SK-N-SH (cell line): ENCODE measurements around the gene HDGF. TPM values are rescaled to one million over a fixed set of nuclear protein-coding genes. Genes with fewer than 3 reads are reported as not detected.

Experiments
- CTCF ChIA-PET: fragments of 300-600, 350-600 bp; formaldehyde crosslinking; extraction: SDS; loops from one replicate; lab custom pipeline; 2021; lab: Yijun Ruan, JAX
- POLR2A ChIA-PET: fragments of 350-600 bp; sonication (Branson Sonifier 250); formaldehyde crosslinking; extraction: SDS; loops from one replicate; lab custom pipeline; 2020; ENCODE audit warnings: antibody characterized with exemption, inconsistent platforms; lab: Yijun Ruan, JAX
- DNase-seq: peaks from one replicate; pipeline ENCODE4 v3.0.0; 2012
- H2AFZ ChIP-seq: fragments of 200-600 bp; sonication (generic); 2 replicates; pipeline ENCODE4 v1.8.1; 2016; ENCODE audit warnings: antibody characterized with exemption, mild to moderate bottlenecking, low read depth
- H3F3A ChIP-seq: fragments of 200-600 bp; sonication (generic); replicated peaks from 2 replicates; pipeline ENCODE3; 2016; ENCODE audit warnings: antibody characterized with exemption, mild to moderate bottlenecking; ENCODE audit not compliant: insufficient read depth
- H3K27ac ChIP-seq, 2 experiments: fragments of 200-500 bp in 1 of 2; fragments of 200-600 bp in 1 of 2; sonication (Bioruptor generic) in 1 of 2; sonication (generic), shearing (Covaris generic) in 1 of 2; 2 replicates each; pipeline versions ENCODE4 v1.5.1 to v1.6.1; 2014 to 2016; ENCODE audit warnings: low read depth in 2 of 2, inconsistent platforms in 1 of 2, low read length in 1 of 2, mild to moderate bottlenecking in 1 of 2, mixed read lengths in 1 of 2
- H3K27me3 ChIP-seq: fragments of 200-600 bp; sonication (generic), shearing (Covaris generic); 2 replicates; pipeline ENCODE4 v1.6.1; 2016; ENCODE audit warnings: mixed run types; ENCODE audit not compliant: insufficient read depth
- H3K36me3 ChIP-seq, 2 experiments: fragments of 200-500 bp in 1 of 2; fragments of 200-600 bp in 1 of 2; sonication (Bioruptor generic) in 1 of 2; sonication (generic) in 1 of 2; replicated peaks in 1 of 2; 2 replicates each; pipeline versions ENCODE3 to v1.5.1; 2014 to 2016; ENCODE audit warnings: low read length in 1 of 2, mild to moderate bottlenecking in 1 of 2; ENCODE audit not compliant: insufficient read depth in 2 of 2, control insufficient read depth in 1 of 2
- H3K4me1 ChIP-seq, 2 experiments: fragments of 200-500 bp in 1 of 2; fragments of 200-600 bp in 1 of 2; sonication (Bioruptor generic) in 1 of 2; sonication (generic), shearing (Covaris generic) in 1 of 2; 2 replicates each; pipeline versions ENCODE4 v1.5.1 to v1.6.1; 2014 to 2016; ENCODE audit warnings: low read depth in 1 of 2, low read length in 1 of 2, mixed run types in 1 of 2; ENCODE audit not compliant: insufficient read depth in 2 of 2, control insufficient read depth in 1 of 2
- H3K4me2 ChIP-seq: fragments of 200-600 bp; sonication (generic), shearing (Covaris generic); 2 replicates; pipeline ENCODE4 v1.6.1; 2017; ENCODE audit warnings: mixed run types
- H3K4me3 ChIP-seq, 2 experiments: fragments of 200-500 bp in 1 of 2; fragments of 200-600 bp in 1 of 2; sonication (Bioruptor generic) in 1 of 2; sonication (generic), shearing (Covaris generic) in 1 of 2; 2 replicates each; pipeline versions ENCODE4 v1.5.1 to v1.8.1; 2014 to 2016; ENCODE audit warnings: low read depth in 2 of 2, inconsistent platforms in 1 of 2, low read length in 1 of 2, mild to moderate bottlenecking in 1 of 2, mixed read lengths in 1 of 2, moderate library complexity in 1 of 2
- H3K79me2 ChIP-seq: fragments of 200-600 bp; sonication (generic); 2 replicates; pipeline ENCODE4 v1.8.1; 2017; ENCODE audit warnings: mild to moderate bottlenecking; ENCODE audit not compliant: insufficient read depth
- H3K9ac ChIP-seq: fragments of 200-600 bp; sonication (generic); 2 replicates; pipeline ENCODE4 v1.6.1; 2017; ENCODE audit warnings: mixed run types
- H3K9me2 ChIP-seq: fragments of 200-600 bp; sonication (generic); 2 replicates; pipeline ENCODE4 v1.6.1; 2017; ENCODE audit warnings: mixed run types
- H3K9me3 ChIP-seq: fragments of 200-600 bp; sonication (generic); 2 replicates; pipeline ENCODE4 v1.6.1; 2017; ENCODE audit warnings: mixed run types, mild to moderate bottlenecking, moderate library complexity
- H4K20me1 ChIP-seq: fragments of 200-600 bp; sonication (generic); 2 replicates; pipeline ENCODE4 v1.6.1; 2017; ENCODE audit warnings: mild to moderate bottlenecking, mixed run types; ENCODE audit not compliant: insufficient read depth
- CHD2 ChIP-seq: fragments of 150-350 bp; IDR thresholded peaks from 2 replicates; pipeline ENCODE4 v1.6.1; 2018; ENCODE audit warnings: low read length; ENCODE audit not compliant: partially characterized antibody
- EP300 ChIP-seq, 2 experiments: IDR thresholded peaks; 2 replicates each; pipeline versions ENCODE4 v1.4.0 to v1.6.1; 2012; ENCODE audit warnings: borderline replicate concordance in 1 of 2, low read depth in 1 of 2, low read length in 1 of 2
- FOXJ3 ChIP-seq: sonication (generic); formaldehyde crosslinking; IDR thresholded peaks from 2 replicates; pipeline ENCODE4 v1.5.1; 2020; ENCODE audit warnings: mild to moderate bottlenecking, missing genetic modification reagents
- GABPA ChIP-seq: IDR thresholded peaks from 2 replicates; pipeline ENCODE4 v1.4.0; 2012; ENCODE audit warnings: low read depth, mild to moderate bottlenecking
- MAX ChIP-seq: IDR thresholded peaks from 2 replicates; pipeline ENCODE4 v1.4.0; 2012; ENCODE audit warnings: low read depth
- NRF1 ChIP-seq: IDR thresholded peaks from 2 replicates; pipeline ENCODE4 v1.6.1; 2012; ENCODE audit warnings: low read depth, mild to moderate bottlenecking, low read length
- POLR2AphosphoS5 ChIP-seq: IDR thresholded peaks from 2 replicates; pipeline ENCODE4 v1.6.1; 2012; ENCODE audit warnings: low read depth, low read length
- RCOR1 ChIP-seq: fragments of 150-350 bp; IDR thresholded peaks from 2 replicates; pipeline ENCODE4 v1.6.1; 2017; ENCODE audit warnings: antibody characterized with exemption, low read length
- RFX5 ChIP-seq: IDR thresholded peaks from 2 replicates; pipeline ENCODE4 v1.6.1; 2012; ENCODE audit warnings: mild to moderate bottlenecking, improper control_type of control experiment, low read length
- RXRA ChIP-seq: IDR thresholded peaks from 2 replicates; pipeline ENCODE4 v1.4.0; 2012; ENCODE audit warnings: low read depth, mild to moderate bottlenecking, borderline replicate concordance
- SMC3 ChIP-seq: IDR thresholded peaks from 2 replicates; pipeline ENCODE4 v1.6.1; 2012; ENCODE audit warnings: low read depth, low read length, improper control_type of control experiment
- TAF1 ChIP-seq: IDR thresholded peaks from 2 replicates; pipeline ENCODE4 v1.6.1; 2012; ENCODE audit warnings: low read depth, mild to moderate bottlenecking, low read length, moderate library complexity, borderline replicate concordance
- TEAD4 ChIP-seq: IDR thresholded peaks from 2 replicates; pipeline ENCODE4 v1.4.0; 2012; ENCODE audit warnings: mild to moderate bottlenecking, borderline replicate concordance; ENCODE audit not compliant: insufficient read depth
- WGBS: methylation state at CpG from one replicate; pipeline ENCODE4 v1.1.6; 2017; ENCODE audit warnings: low lambda C conversion rate; 5-methylcytosine and 5-hydroxymethylcytosine counted together
- polyA plus RNA-seq, 3 experiments: library from polyadenylated mRNA; depleted of rRNA; stranded (reverse); fragments of >200 nt; gene quantifications; 2 replicates each; pipeline ENCODE4 v1.2.3, GENCODE V29; 2012
- TF ChIP-seq, protein P1 (sequence below): fragments of 150-350 bp; IDR thresholded peaks from 2 replicates; pipeline ENCODE4 v1.6.1; 2017; ENCODE audit warnings: antibody characterized with exemption, low read length, low read depth, borderline replicate concordance
- TF ChIP-seq, protein P2 (sequence below): IDR thresholded peaks from 2 replicates; pipeline ENCODE4; 2012

Gene HDGF
- polyA plus RNA-seq, 1 of the 3 experiments (the other 2 are of a cell fraction) = 152 TPM

DNA sequence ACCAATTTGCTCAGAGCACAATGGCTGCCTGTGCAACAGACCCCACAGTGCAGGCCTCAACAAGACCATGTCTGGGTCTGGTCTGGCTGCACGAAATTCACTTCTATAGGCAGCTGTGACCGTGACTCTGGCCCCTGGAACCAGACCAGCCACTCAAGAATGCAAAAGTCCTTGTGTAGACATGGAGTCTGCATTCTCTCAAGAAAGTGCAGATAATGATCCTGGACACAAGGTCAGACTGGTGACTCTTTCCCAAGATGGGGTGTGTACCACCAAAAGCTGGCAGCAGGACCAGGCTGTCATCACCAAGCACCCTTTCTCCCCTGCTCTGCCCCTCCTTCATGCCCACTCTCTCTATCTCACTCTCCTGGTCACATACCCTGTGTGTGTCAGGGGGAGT is 30.3 kb downstream of the HDGF start (continued):
- TF ChIP-seq CHD2 = no peak

DNA sequence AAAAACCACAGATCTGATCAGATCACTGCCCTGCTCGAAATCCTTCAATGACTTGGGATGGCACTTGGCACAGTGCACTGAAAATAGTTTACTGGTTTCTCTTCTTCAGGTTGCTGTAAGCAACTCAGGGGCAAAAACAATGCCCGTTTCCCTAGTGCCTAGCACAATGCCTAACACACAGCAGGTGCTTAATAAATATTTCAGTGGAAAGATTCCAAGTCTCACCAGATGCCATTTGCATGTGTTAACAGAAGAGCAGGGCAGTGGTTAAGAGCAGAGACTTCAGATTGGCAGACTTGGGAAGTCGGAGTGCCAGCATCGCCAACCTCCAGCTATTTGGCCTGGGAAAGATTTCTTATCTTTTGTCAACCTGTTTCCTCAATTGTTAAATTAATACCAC is 34.1 kb downstream of the HDGF start:
- H3K36me3 ChIP-seq = peaks cover 15 to 16% of the 10 kb centered on the region in 2 experiments
- no peak for DNase-seq
- 91% methylated on average over 4 of the region's 4 CpGs for WGBS
- H3K9ac ChIP-seq = no peak overlapping the region
- H3K9me3 ChIP-seq = no peaks in the 10 kb centered on the region
- ChIA-PET POLR2A (no interaction called here), CTCF (interaction anchor here (1.0 to 45.5 kb wide), 3 partner anchors 2 to 216 kb away, joined by 5 to 2702 read pairs (median 2702); partner anchors contain the start of genes CRABP2, ISG20L2, METTL25B and NES)
- no peaks in the 10 kb centered on the region for H4K20me1 ChIP-seq
- H3F3A ChIP-seq = peaks cover 15% of the 10 kb centered on the region
- H3K27ac ChIP-seq = no peak overlapping the region
- H3K79me2 ChIP-seq = peaks cover 36% of the 10 kb centered on the region
- TF ChIP-seq RFX5 (no peak), NRF1 (no peak), GABPA (no peak), TAF1 (no peak), CHD2 (no peak), MAX (no peak), FOXJ3 (CRISPR knock-in tag) (no peak), RCOR1 (no peak), POLR2AphosphoS5 (no peak), RXRA (no peak), SMC3 (no peak), TEAD4 (no peak), EP300 (IDR thresholded peaks at IDR 0.05; ENCODE audit: borderline replicate concordance in 1 of 2, low read depth in 1 of 2, low read length in 1 of 2) (no peak)
- TF ChIP-seq, protein P1, sequence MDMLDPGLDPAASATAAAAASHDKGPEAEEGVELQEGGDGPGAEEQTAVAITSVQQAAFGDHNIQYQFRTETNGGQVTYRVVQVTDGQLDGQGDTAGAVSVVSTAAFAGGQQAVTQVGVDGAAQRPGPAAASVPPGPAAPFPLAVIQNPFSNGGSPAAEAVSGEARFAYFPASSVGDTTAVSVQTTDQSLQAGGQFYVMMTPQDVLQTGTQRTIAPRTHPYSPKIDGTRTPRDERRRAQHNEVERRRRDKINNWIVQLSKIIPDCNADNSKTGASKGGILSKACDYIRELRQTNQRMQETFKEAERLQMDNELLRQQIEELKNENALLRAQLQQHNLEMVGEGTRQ = no peak
- TF ChIP-seq, protein P2, sequence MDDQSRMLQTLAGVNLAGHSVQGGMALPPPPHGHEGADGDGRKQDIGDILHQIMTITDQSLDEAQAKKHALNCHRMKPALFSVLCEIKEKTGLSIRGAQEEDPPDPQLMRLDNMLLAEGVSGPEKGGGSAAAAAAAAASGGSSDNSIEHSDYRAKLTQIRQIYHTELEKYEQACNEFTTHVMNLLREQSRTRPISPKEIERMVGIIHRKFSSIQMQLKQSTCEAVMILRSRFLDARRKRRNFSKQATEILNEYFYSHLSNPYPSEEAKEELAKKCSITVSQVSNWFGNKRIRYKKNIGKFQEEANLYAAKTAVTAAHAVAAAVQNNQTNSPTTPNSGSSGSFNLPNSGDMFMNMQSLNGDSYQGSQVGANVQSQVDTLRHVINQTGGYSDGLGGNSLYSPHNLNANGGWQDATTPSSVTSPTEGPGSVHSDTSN = no peak
- H3K4me2 ChIP-seq = no peak overlapping the region
- H3K9me2 ChIP-seq = no peaks in the 10 kb centered on the region
- no peak overlapping the region for H3K4me3 ChIP-seq
- no peaks in the 10 kb centered on the region for H3K27me3 ChIP-seq
- peaks cover 0 to 17% of the 10 kb centered on the region in 2 experiments; a peak in 2 of 4 replicates for H3K4me1 ChIP-seq
- H2AFZ ChIP-seq = no peak overlapping the region
